ENCODE measurements around the gene EFNB2.

The EFNB2 gene

DNA sequence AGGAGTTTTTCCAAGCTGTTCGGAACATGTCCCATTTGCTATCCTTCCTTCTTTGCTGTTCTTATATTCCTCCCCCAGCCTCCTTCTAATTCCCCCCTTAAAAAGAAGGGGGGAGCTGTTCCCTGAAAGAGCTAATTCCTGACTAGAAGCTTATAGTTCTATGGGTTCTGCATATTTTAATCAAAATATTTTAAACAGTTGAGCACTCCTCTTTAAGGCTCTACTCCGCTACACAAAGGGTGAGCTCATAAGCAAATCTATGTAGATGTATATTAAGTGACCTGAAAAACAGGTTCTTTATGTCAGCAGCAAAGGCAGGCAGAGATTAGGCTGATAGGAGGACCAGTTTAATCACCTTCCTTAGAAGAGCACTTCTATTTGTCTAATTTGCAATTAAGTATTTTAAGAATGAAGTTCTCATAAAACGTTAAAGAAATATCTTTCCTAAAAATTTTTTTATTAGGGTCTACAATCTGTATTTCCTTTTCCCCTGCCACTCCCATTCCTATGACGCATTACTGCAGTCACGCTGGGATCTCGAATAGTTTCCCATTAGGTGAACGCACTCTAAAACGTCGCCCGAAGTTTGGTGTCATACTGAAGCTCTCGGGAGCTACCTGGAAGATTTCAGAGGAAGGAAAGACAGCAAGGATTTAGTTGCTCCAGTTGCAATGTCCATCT lies 5.2 kb downstream of the EFNB2 start:
- TF ChIP-seq, protein P1, sequence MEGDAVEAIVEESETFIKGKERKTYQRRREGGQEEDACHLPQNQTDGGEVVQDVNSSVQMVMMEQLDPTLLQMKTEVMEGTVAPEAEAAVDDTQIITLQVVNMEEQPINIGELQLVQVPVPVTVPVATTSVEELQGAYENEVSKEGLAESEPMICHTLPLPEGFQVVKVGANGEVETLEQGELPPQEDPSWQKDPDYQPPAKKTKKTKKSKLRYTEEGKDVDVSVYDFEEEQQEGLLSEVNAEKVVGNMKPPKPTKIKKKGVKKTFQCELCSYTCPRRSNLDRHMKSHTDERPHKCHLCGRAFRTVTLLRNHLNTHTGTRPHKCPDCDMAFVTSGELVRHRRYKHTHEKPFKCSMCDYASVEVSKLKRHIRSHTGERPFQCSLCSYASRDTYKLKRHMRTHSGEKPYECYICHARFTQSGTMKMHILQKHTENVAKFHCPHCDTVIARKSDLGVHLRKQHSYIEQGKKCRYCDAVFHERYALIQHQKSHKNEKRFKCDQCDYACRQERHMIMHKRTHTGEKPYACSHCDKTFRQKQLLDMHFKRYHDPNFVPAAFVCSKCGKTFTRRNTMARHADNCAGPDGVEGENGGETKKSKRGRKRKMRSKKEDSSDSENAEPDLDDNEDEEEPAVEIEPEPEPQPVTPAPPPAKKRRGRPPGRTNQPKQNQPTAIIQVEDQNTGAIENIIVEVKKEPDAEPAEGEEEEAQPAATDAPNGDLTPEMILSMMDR (IDR thresholded peaks at IDR 0.05; ENCODE audit: control insufficient read depth, extremely low read depth, insufficient read depth): no peak
- peak; percentile 76 for DNase-seq (ENCODE audit: low read depth)
- H3K4me3 ChIP-seq (ENCODE audit: low read depth, low read length): peak overlapping the region; percentile 31

DNA sequence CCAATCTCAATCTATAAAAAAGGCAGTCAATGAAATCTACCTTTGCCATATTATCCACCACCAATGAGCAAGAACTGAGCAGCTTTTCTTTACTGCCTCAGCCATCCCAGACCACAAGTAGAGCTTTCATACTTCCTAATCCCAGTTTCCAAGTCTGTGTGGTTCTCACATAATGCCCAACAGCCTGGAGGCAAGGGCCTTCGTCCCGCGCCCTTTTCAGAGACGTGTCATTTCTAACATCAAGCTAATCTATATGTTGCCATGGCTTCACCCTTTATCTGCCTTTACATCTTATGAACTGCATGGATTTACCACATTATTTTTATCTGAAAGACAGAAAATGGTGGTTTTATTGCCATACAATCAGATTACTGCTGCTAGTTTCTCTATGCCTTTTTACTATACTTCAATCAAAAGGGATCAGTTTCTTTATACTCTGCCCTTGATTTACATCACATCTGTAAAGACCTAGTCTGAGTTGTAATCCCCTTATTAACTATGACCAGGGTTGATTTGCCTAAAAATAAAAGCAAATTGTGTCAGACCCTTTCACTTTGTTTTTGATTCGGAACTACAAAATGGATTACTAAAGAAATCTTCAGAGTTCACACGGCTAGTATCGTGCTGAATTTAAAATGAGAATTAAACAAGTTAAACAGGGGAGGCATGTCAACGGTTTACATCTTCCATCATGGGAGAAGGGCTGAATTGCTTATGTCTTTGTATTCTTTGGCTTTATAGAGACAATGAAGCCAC lies 5.9 kb downstream of the EFNB2 start:
- no peak for DNase-seq (ENCODE audit: low read depth)
- TF ChIP-seq, protein P1 (IDR thresholded peaks at IDR 0.05; ENCODE audit: control insufficient read depth, extremely low read depth, insufficient read depth): no peak
- peak overlapping the region; percentile 31 for H3K4me3 ChIP-seq (ENCODE audit: low read depth, low read length)

DNA sequence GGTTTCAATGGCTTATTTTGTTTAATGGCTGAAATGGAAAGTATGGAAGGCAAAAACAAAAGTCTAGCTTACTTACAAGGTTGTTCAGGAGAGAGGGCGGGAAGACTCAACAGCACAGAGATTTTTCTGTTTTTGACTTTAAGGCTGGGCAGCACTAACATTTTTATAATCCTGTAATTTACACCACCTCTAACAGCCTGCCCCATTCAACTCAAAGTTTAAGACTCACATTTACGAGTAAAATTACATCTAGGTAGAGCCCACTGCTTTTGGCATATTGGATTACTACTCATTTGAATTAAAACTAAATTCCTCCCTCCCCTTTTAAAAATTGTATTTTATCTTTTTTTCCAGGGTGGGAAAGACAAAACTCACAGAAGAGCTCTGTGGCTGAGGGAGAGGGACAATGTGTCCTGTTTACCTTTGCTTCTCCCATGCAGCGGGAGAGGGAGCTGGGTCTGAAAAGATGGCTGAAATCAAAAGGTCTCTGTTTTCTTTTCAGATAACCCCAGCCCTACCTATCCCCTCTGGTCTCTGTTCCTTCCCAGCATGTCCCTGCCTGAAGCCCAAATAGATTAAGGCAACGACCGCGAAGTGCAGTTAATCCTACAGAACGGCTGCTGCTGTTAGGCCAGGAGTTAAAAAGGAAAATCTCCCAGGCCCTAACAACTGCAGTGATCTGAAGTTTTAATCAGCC lies 6.6 kb downstream of the EFNB2 start:
- DNase-seq (ENCODE audit: low read depth): no peak
- TF ChIP-seq, protein P1 (IDR thresholded peaks at IDR 0.05; ENCODE audit: control insufficient read depth, extremely low read depth, insufficient read depth): no peak
- H3K4me3 ChIP-seq (ENCODE audit: low read depth, low read length): no peak overlapping the region

DNA sequence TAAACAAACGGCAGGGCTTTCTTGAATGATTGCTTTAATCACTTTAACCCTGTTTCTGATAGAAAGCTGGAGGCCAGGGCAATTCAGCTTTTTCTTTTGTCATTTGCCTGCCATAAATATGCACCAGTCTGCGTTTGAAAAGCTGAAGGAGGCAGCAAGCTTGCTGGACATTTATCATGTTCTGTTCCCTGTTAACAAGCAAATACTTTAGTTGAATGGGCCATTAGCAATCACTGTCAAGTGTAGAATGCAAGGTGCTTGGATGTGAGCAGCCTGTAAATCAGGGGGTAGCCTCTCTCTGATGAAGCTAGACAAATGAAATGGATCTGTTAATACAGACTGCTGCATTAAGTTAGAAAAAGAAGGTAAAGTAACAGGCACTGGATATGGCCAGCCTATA lies 7.6 kb downstream of the EFNB2 start:
- TF ChIP-seq, protein P1 (IDR thresholded peaks at IDR 0.05; ENCODE audit: control insufficient read depth, extremely low read depth, insufficient read depth): no peak
- no peak for DNase-seq (ENCODE audit: low read depth)
- no peak overlapping the region for H3K4me3 ChIP-seq (ENCODE audit: low read depth, low read length)

DNA sequence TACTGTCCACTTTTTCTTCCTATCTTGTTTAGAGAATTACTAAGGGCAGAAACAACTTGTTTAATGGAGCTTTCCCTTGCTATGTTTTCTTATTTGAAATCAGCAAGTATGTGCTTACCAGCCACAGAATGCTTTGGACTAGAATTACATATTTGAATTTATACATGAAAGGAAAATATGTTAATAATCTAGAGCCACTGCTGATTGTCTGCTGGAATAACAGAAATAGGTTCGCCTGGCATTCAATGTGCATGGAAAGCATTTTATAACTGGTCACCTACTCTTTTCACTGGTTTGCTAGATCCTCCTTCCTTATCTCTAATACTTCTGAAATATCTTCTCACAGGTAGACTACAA lies 8.0 kb downstream of the EFNB2 start:
- H3K4me3 ChIP-seq (ENCODE audit: low read depth, low read length): no peak overlapping the region
- DNase-seq (ENCODE audit: low read depth): no peak
- TF ChIP-seq, protein P1 (IDR thresholded peaks at IDR 0.05; ENCODE audit: control insufficient read depth, extremely low read depth, insufficient read depth): no peak

DNA sequence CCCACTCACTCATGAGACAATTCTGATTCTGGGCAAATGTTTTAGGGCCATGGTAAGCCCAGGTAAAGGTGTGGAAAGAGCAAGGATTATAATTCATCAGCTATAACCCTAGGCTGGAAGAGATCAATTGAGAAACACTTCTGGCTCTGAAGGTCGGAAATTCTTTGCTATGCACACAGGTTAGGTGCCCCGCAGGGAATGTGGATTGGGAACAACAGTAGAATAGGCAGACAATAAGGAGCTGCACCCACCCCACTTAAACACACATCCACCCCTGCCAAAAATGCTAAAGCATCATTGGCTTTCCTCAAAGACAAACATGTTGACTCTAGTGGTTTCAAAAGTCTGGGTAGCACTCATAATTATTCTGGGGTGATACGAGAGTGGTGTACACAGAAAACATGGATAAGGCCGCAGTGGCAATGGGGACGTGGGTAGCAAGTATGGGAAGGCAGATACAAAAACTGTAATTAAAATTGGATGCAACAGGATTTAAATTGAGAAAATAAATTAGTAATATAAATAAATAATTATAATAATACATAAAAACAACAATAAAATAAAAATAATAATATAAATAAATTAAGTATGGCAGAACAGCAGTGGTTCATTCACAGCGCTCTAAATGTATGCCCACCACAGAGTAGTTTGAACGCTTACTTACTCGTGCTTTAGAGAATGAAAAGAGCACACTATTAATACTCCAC lies 8.6 kb downstream of the EFNB2 start:
- TF ChIP-seq, protein P1 (IDR thresholded peaks at IDR 0.05; ENCODE audit: control insufficient read depth, extremely low read depth, insufficient read depth): no peak
- DNase-seq (ENCODE audit: low read depth): no peak
- no peak overlapping the region for H3K4me3 ChIP-seq (ENCODE audit: low read depth, low read length)
